ENCODE data around the gene PATJ.
"Not testable (repeated sequence)": the region's sequence is repeated elsewhere in the genome, so short reads cannot be mapped to it uniquely, and the experiment has no call there.

The PATJ gene

GRCh38 chr1:61926597-61926996 lies 184.3 kb downstream of the PATJ start:
- FAIRE-seq (no peak), DNase-seq (ENCODE audit: insufficient read length, low spot score) (no peak)
- TF ChIP-seq, protein P1, sequence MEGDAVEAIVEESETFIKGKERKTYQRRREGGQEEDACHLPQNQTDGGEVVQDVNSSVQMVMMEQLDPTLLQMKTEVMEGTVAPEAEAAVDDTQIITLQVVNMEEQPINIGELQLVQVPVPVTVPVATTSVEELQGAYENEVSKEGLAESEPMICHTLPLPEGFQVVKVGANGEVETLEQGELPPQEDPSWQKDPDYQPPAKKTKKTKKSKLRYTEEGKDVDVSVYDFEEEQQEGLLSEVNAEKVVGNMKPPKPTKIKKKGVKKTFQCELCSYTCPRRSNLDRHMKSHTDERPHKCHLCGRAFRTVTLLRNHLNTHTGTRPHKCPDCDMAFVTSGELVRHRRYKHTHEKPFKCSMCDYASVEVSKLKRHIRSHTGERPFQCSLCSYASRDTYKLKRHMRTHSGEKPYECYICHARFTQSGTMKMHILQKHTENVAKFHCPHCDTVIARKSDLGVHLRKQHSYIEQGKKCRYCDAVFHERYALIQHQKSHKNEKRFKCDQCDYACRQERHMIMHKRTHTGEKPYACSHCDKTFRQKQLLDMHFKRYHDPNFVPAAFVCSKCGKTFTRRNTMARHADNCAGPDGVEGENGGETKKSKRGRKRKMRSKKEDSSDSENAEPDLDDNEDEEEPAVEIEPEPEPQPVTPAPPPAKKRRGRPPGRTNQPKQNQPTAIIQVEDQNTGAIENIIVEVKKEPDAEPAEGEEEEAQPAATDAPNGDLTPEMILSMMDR (IDR thresholded peaks at IDR 0.05; ENCODE audit: insufficient read depth, missing control alignments), result no peak

DNA sequence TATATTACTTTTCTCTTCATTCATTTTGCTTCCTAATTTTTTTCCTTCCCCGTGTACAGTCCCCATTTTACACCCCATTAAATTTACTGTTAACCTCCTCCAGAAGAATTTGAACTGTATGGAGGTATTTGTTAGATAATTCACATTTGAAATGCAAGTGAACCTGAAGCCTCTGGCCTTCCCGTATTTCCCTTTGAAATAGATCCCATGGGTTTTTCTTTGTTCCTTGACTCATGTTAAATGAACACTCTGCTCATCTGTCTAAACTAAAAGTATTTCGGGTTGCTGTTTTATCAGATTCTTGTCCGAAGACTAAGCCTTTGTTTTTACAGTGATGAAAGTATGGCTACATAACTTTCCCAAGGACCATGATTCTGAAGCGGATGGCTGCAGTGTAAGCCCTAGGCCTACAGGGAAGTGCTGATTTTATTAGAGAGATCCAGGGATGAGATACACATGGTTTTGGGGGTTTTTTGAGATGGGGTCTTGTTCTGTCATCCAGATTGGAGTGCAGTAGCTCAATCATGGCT lies 187.9 kb downstream of the PATJ start:
- DNase-seq (ENCODE audit: insufficient read length, low spot score), result no peak
- TF ChIP-seq, protein P1 (IDR thresholded peaks at IDR 0.05; ENCODE audit: insufficient read depth, missing control alignments), result no peak
- no peak for FAIRE-seq

- TF ChIP-seq, protein P1 (IDR thresholded peaks at IDR 0.05; ENCODE audit: insufficient read depth, missing control alignments), result no peak
- FAIRE-seq, result no peak
- no peak for DNase-seq (ENCODE audit: insufficient read length, low spot score)
These were observed 189.5 kb downstream of the PATJ start for GRCh38 chr1:61931587-61932279.

GRCh38 chr1:61935516-61935915 lies 193.2 kb downstream of the PATJ start:
- TF ChIP-seq, protein P1 (IDR thresholded peaks at IDR 0.05; ENCODE audit: insufficient read depth, missing control alignments), result no peak
- FAIRE-seq (no peak), DNase-seq (ENCODE audit: insufficient read length, low spot score) (no peak)

GRCh38 chr1:61936839-61937238 lies 194.6 kb downstream of the PATJ start:
- FAIRE-seq, result no peak
- no peak for DNase-seq (ENCODE audit: insufficient read length, low spot score)
- TF ChIP-seq, protein P1 (IDR thresholded peaks at IDR 0.05; ENCODE audit: insufficient read depth, missing control alignments), result no peak

DNA sequence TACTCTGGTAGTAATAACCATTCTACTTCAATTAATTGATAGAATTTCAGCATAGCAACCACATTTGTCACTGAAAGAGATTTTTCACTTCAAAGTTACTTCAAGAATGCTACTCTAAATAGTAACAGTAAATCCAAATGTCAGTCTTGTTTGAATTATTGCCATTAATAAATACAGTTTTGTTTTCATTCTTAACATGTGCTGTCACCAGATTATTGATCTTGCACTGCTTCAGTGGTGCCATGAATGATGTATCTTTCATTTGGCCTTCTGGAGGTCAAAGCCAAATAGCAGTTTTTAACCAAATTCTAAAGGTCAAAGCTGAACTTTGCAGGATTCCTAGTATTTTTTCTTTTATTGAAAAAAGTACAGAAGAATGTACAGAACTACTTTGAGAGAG lies 199.5 kb downstream of the PATJ start:
- FAIRE-seq, result no peak
- DNase-seq (ENCODE audit: insufficient read length, low spot score), result no peak
- TF ChIP-seq, protein P1 (IDR thresholded peaks at IDR 0.05; ENCODE audit: insufficient read depth, missing control alignments), result no peak

DNA sequence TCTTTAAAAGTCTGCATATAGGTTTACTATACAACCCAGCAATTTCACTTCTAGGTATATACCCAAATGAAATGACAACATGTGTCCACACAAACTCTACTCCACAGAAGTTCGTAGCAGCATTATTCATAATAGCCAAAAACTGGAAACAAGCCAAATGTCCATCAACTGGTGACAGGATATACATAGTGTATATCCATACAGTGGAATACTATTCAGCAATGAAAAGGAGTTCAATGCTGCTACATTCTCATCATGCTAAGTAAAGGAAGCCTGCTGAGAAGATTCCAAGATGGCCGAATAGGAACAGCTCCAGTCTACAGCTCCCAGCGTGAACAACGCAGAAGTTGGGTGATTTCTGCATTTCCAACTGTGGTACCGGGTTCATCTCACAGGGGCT lies 200.6 kb downstream of the PATJ start:
- TF ChIP-seq, protein P1 (IDR thresholded peaks at IDR 0.05; ENCODE audit: insufficient read depth, missing control alignments), result no peak
- DNase-seq (ENCODE audit: insufficient read length, low spot score) (no peak), FAIRE-seq (no peak)

DNA sequence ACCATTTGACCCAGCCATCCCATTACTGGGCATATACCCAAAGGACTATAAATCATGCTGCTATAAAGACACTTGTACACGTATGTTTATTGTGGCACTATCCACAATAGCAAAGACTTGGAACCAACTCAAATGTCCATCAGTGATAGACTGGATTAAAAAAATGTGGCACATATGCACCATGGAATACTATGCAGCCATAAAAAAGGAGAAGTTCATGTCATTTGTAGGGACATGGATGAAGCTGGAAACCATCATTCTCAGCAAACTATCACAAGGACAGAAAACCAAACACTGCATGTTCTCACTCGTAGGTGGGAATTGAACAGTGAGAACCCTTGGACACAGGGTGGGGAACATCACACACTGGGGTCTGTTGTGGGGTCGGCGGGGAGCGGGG lies 206.4 kb downstream of the PATJ start:
- not testable (repeated sequence) for DNase-seq (ENCODE audit: insufficient read length, low spot score); FAIRE-seq
